GM12875 (cell line): ENCODE measurements around the gene VSTM2B.

Source experiments
- H3K4me3 ChIP-seq: one replicate; pipeline ENCODE4 v1.5.1; 2011; ENCODE audit warnings: low read depth, low read length, control low read depth
- CTCF ChIP-seq: IDR thresholded peaks from 2 replicates; pipeline ENCODE4 v1.5.1; 2011; ENCODE audit warnings: low read depth, mild to moderate bottlenecking, control low read depth, inconsistent platforms, low read length, moderate library complexity, borderline replicate concordance; ENCODE audit not compliant: insufficient read depth

VSTM2B gene

DNA sequence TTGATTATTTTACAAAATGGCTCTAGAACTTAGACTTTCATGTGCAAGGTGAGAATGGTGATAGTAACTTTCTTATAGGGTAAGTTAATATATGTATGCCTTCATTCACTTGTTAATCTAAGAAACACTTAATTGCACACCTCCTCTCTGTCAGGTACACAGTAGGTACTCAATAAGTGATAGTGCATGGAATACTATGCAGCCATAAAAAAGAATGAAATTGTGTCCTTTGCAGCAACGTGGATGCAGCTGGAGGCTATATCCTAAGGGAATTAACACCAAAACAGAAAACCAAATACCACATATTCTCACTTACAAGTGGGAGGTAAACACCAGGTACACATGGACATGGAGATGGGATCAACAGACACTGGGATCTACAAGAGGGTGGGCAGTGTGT is 17.6 kb upstream of the VSTM2B start:
- TF ChIP-seq CTCF = no peak
- H3K4me3 ChIP-seq = no peak overlapping the region

DNA sequence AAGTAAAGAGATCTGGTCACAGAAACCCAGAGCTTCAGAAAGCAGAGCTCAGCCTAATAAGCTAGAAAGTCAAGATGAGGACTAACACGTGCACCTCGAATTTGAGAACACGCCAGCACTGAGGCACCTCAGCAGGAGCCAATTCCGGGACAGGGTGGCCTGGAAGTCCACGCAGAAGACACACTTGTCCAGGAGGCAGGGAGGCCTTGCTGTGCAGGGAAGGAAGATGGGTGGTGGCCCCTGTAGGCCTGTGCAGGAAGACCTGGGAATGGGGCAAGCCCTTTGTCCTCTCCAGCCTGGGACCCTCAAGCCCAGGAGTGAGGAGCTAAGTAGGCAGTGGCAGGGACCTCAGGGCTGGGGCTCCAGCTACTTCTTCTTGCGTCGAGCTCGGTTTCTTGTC is 16.3 kb upstream of the VSTM2B start:
- no peak for TF ChIP-seq CTCF
- H3K4me3 ChIP-seq = no peak overlapping the region

DNA sequence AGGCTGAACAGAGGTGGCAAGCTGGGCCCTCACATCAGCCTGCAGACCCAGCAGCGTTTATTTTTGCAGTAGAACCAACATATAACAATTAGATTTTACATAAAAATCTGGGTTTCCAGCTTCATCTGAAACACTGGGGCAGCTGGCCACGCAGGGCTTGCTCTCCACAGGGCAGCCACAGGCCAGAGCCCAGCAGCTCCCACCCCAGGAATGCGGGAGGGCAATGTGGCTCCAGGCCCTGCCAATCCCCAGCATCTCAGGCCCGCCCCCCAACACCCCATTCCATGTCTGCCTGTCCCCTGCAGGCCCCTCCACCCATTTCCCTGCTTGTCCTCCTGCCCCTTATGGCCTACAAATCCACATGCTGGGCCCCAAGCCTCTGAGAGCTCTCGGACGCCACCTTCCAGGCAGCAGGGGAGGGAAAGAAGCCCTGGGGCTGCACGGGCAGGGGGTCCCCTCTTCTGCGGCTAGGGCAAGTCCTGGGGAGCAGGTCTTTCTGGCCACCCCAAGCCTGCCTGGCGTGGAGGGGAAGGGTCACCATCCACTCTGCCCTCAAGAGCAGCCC is 15.0 kb upstream of the VSTM2B start:
- H3K4me3 ChIP-seq = no peak overlapping the region
- TF ChIP-seq CTCF = no peak

GRCh38 chr19:29511768-29512167 is 14.0 kb upstream of the VSTM2B start:
- TF ChIP-seq CTCF = no peak
- no peak overlapping the region for H3K4me3 ChIP-seq

GRCh38 chr19:29512748-29513147 is 13.0 kb upstream of the VSTM2B start:
- TF ChIP-seq CTCF = no peak
- no peak overlapping the region for H3K4me3 ChIP-seq

- no peak for TF ChIP-seq CTCF
- H3K4me3 ChIP-seq = no peak overlapping the region
These were observed 11.1 kb upstream of the VSTM2B start for GRCh38 chr19:29514525-29515232.

DNA sequence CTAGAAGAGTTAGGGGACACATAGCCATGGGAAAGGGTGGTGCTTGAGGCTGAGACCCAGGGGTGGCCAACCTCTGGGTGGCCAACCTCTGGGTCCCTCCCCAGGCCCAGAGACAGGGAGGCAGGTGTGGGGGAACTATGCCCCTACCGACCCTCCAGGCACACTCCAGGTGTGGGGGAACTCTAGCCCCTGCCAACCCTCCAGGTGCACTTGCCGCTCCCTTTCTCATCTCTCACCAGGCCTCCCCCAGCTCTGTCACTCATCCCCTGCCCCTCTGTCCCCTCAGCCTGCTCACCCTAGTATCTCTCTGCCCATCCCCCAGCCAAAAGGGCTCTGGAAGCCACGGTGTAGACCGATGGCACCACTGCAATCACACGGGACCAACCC is 10.6 kb upstream of the VSTM2B start:
- no peak overlapping the region for H3K4me3 ChIP-seq
- no peak for TF ChIP-seq CTCF
